HCT116 (cell line): ENCODE measurements around the gene STK32C. TPM values are rescaled to one million over a fixed set of nuclear protein-coding genes. Genes with fewer than 3 reads are reported as not detected.

Experiments used
- ATAC-seq: fragments of 200-7000 bp; cut with Tn5 transposase; 2 replicates; pipeline ENCODE4 v1.9.1; 2020; ENCODE audit warnings: mild to moderate bottlenecking, moderate library complexity
- BruUV-seq: library from RNA; stranded (reverse); fragments of 400-500 nt; replicated peaks from 2 replicates; lab custom pipeline; 2021; lab: Mats Ljungman, UMichigan
- CTCF ChIA-PET: fragments of 300-600 bp; sonication (Branson Sonifier 250); formaldehyde crosslinking; loops from one replicate; lab custom pipeline; 2021; ENCODE audit warnings: antibody characterized with exemption; lab: Charles Lee
- POLR2A ChIA-PET: fragments of 300-600, 350-600 bp; sonication (Branson Sonifier 250); formaldehyde crosslinking; loops from one replicate; lab custom pipeline; 2021; ENCODE audit warnings: antibody characterized with exemption; lab: Charles Lee
- RAD21 ChIA-PET, 2 experiments: fragments of 300-600 bp; sonication (Branson Sonifier 250); formaldehyde crosslinking; loops; one replicate each; lab custom pipeline; 2023; ENCODE audit warnings: low total read pairs in 2 of 2; ENCODE audit not compliant: uncharacterized antibody in 2 of 2, unreplicated experiment in 2 of 2, low non-redundant PET in 1 of 2; lab: Charles Lee
- DNase-seq: peaks from one replicate; pipeline ENCODE4 v3.0.0-alpha.2; 2010; ENCODE audit warnings: low read depth, low spot score
- H2AFZ ChIP-seq: fragments of 200-600 bp; shearing (Covaris generic), sonication (generic); 2 replicates; pipeline ENCODE4 v1.6.1; 2017; ENCODE audit warnings: low read depth, mixed run types, mixed read lengths, antibody characterized with exemption, low read length; ENCODE audit not compliant: poor library complexity, severe bottlenecking
- H3K27ac ChIP-seq: 2 replicates; pipeline ENCODE4 v1.5.1; 2012; ENCODE audit warnings: low read depth, low read length
- H3K27me3 ChIP-seq: fragments of 200-600 bp; sonication (generic); 2 replicates; pipeline ENCODE4 v1.6.1; 2016; ENCODE audit warnings: mixed run types, low read length, mixed read lengths; ENCODE audit not compliant: insufficient read depth
- H3K36me3 ChIP-seq, 2 experiments: fragments of 200-500 bp in 1 of 2; fragments of 200-600 bp in 1 of 2; sonication (Bioruptor generic) in 1 of 2; sonication (generic) in 1 of 2; 2 replicates each; pipeline versions ENCODE4 v1.5.1 to v1.6.1; 2014 to 2016; ENCODE audit warnings: low read length in 2 of 2, inconsistent platforms in 1 of 2, mixed read lengths in 1 of 2, mixed run types in 1 of 2; ENCODE audit not compliant: insufficient read depth in 2 of 2, control insufficient read depth in 1 of 2
- H3K4me1 ChIP-seq, 2 experiments: fragments of 200-600 bp in 1 of 2; sonication (generic) in 1 of 2; 2 replicates each; pipeline versions ENCODE4 v1.5.1 to v1.6.1; 2012 to 2017; ENCODE audit warnings: low read length in 2 of 2, inconsistent platforms in 1 of 2, mild to moderate bottlenecking in 1 of 2, mixed read lengths in 1 of 2, mixed run types in 1 of 2, moderate library complexity in 1 of 2; ENCODE audit not compliant: insufficient read depth in 2 of 2, control insufficient read depth in 1 of 2
- H3K4me2 ChIP-seq: fragments of 200-600 bp; sonication (generic); 2 replicates; pipeline ENCODE4 v1.6.1; 2017; ENCODE audit warnings: mixed run types, low read length, mixed read lengths
- H3K4me3 ChIP-seq, 2 experiments: fragments of 200-600 bp in 1 of 2; sonication (generic) in 1 of 2; replicated peaks in 1 of 2; 2 replicates each; pipeline ENCODE4 v1.5.1; 2011 to 2016; ENCODE audit warnings: low read length in 2 of 2, control low read depth in 1 of 2, low read depth in 1 of 2, mild to moderate bottlenecking in 1 of 2, mixed read lengths in 1 of 2, mixed run types in 1 of 2
- H3K79me2 ChIP-seq: fragments of 200-600 bp; sonication (generic); 2 replicates; pipeline ENCODE4 v1.6.1; 2017; ENCODE audit warnings: mild to moderate bottlenecking, mixed run types, low read length, moderate library complexity, mixed read lengths; ENCODE audit not compliant: insufficient read depth
- H3K9ac ChIP-seq: fragments of 200-600 bp; sonication (generic); 2 replicates; pipeline ENCODE4 v1.6.1; 2016; ENCODE audit warnings: low read length, mixed read lengths
- H3K9me2 ChIP-seq: fragments of 200-600 bp; sonication (generic), shearing (Covaris generic); 2 replicates; pipeline ENCODE4 v1.6.1; 2017; ENCODE audit warnings: mixed run types, mild to moderate bottlenecking, moderate library complexity; ENCODE audit not compliant: insufficient read depth
- H3K9me3 ChIP-seq, 2 experiments: fragments of 200-500 bp in 1 of 2; fragments of 200-600 bp in 1 of 2; sonication (Bioruptor generic) in 1 of 2; sonication (generic) in 1 of 2; 2 replicates each; pipeline ENCODE4 v1.6.1; 2014 to 2017; ENCODE audit warnings: low read length in 2 of 2, mixed read lengths in 2 of 2, inconsistent platforms in 1 of 2, low read depth in 1 of 2, mild to moderate bottlenecking in 1 of 2, mixed run types in 1 of 2, moderate library complexity in 1 of 2; ENCODE audit not compliant: control insufficient read depth in 1 of 2, insufficient read depth in 1 of 2
- H4K20me1 ChIP-seq: fragments of 200-600 bp; sonication (generic), shearing (Covaris generic); 2 replicates; pipeline ENCODE4 v1.6.1; 2017; ENCODE audit warnings: mixed run types, mild to moderate bottlenecking, moderate library complexity; ENCODE audit not compliant: insufficient read depth
- CBX3 ChIP-seq: IDR thresholded peaks from 2 replicates; pipeline ENCODE4 v1.6.1; 2012; ENCODE audit warnings: low read depth
- ELF1 ChIP-seq: IDR thresholded peaks from 2 replicates; pipeline ENCODE4 v1.6.1; 2012; ENCODE audit warnings: low read depth, borderline replicate concordance
- EZH2phosphoT487 ChIP-seq: fragments of 200-600 bp; IDR thresholded peaks from 2 replicates; pipeline ENCODE4 v1.6.1; 2018; ENCODE audit warnings: antibody characterized with exemption, borderline replicate concordance
- RAD21 ChIP-seq: IDR thresholded peaks from 2 replicates; pipeline ENCODE4 v1.6.1; 2012; ENCODE audit warnings: low read depth, mild to moderate bottlenecking
- TCF7L2 ChIP-seq: IDR thresholded peaks from 2 replicates; pipeline ENCODE4 v1.7.0; 2011; ENCODE audit warnings: borderline replicate concordance, inconsistent platforms; ENCODE audit not compliant: insufficient read depth, insufficient read length; ENCODE audit errors: extremely low read depth
- YY1 ChIP-seq: IDR thresholded peaks from 2 replicates; pipeline ENCODE4 v1.6.1; 2011; ENCODE audit warnings: low read length, low read depth, moderate library complexity, mild to moderate bottlenecking; ENCODE audit not compliant: insufficient replicate concordance; ENCODE audit errors: extremely low read depth
- ZFX ChIP-seq: fragments of 450-650 bp; IDR thresholded peaks from 2 replicates; pipeline ENCODE4 v1.6.1; 2017
- intact Hi-C: fragments of 100-400 bp; cut with micrococcal nuclease; formaldehyde crosslinking; loops from 2 replicates; pipeline ENCODE4 v1.10.0; 2022
- total RNA-seq: library from RNA; stranded (reverse); gene quantifications from one replicate; pipeline ENCODE4 v1.2.1, GENCODE V29; 2021; ENCODE audit not compliant: unreplicated experiment

STK32C gene
- total RNA-seq, 1 experiment from 2014 or later = 29.7 TPM

DNA sequence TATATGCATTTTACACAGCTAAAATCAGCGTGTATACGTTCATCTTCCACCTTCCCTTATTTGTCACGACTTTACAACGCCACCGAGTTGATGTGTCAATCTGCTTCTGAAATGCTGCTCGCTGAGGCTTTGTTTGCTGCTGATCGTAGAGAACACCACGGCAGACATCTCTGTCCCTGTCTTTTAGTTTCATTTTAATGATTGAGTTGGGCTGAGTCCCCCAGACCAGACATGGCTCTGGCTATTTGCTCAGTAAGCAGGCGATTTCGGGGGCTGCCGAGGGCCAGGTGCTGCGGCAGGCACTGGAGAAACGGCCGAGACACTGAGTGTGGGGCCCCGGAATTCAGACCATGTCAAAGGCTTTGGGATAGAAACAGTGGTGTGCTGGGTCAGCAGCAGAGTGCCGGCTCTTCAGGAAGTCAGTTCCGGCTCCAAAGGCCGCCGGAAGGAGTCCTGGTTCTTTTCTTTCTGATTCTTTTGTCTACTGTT lies 29.2 kb upstream of the STK32C start:
- TF ChIP-seq RAD21 = no peak
- TF ChIP-seq ELF1 = no peak
- no peak for TF ChIP-seq TCF7L2
- no peak for TF ChIP-seq CBX3
- Histone ChIP-seq H3K9ac (no peak overlapping the region), H3K27me3 (no peaks in the 10 kb centered on the region), H4K20me1 (no peaks in the 10 kb centered on the region), H3K9me3 (no peaks in the 10 kb centered on the region), H3K36me3 (no peaks in the 10 kb centered on the region), H2AFZ (no peak overlapping the region), H3K4me3 (no peak overlapping the region), H3K9me2 (no peaks in the 10 kb centered on the region), H3K4me1 (peaks cover 6 to 11% of the 10 kb centered on the region in 2 experiments; a peak in 2 of 4 replicates), H3K79me2 (no peaks in the 10 kb centered on the region), H3K27ac (no peak overlapping the region), H3K4me2 (no peak overlapping the region)
- ATAC-seq = no peak
- intact Hi-C loops = no loop called here
- BruUV-seq = no TSS peak
- POLR2A ChIA-PET = no interaction called here
- RAD21 ChIA-PET = no interaction called here
- DNase-seq = no peak
- CTCF ChIA-PET = no interaction called here

DNA sequence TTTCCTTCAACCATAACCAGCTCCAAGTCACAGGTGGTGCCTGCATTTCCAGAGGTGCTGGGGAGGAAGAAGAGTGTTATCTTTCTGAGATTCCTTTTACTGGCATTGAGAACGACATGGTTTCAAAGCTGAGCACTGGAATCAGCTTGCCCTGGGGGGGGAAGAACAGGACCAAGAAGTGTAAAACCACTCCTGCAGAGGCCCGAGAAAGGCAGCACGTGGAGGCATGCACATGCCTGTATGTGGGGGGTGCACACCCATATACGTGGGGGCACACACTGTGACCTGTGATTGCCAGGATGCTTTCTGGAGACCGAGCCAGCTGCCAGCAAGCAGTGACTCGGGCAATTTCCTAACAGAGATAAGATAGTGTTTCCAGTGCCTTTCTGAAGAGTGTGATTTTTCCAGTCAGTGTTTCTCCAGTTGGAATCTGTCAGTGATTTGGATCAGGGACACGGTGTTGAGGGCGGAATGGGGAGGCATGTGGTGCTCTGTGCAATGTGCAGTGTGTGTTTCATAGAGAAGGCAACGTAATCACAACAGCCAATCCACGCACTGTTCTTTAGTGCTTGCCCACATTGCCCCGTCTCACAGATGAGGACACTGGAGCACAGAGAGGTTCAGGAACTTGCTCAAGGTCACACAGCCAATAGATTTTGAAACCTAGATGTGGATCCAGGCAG lies 28.5 kb upstream of the STK32C start:
- ATAC-seq = no peak
- CTCF ChIA-PET = no interaction called here

More for the DNA sequence above, 28.5 kb upstream of the STK32C start:
- POLR2A ChIA-PET = no interaction called here
- no peaks in the 10 kb centered on the region for H4K20me1 ChIP-seq
- no peak overlapping the region for H3K27ac ChIP-seq
- no peak overlapping the region for H2AFZ ChIP-seq
- H3K4me2 ChIP-seq = no peak overlapping the region
- RAD21 ChIA-PET = no interaction called here
- no peak for DNase-seq
- H3K36me3 ChIP-seq = no peaks in the 10 kb centered on the region
- BruUV-seq = no TSS peak
- H3K4me1 ChIP-seq = peaks cover 6 to 11% of the 10 kb centered on the region in 2 experiments; a peak in 2 of 4 replicates
- no peak overlapping the region for H3K4me3 ChIP-seq
- H3K9me3 ChIP-seq = no peaks in the 10 kb centered on the region
- intact Hi-C loops = no loop called here
- no peak overlapping the region for H3K9ac ChIP-seq
- peaks cover 3% of the 10 kb centered on the region for H3K79me2 ChIP-seq
- no peak for TF ChIP-seq RAD21
- no peak for TF ChIP-seq ZFX
- no peak for TF ChIP-seq EZH2phosphoT487
- no peak for TF ChIP-seq YY1
- no peaks in the 10 kb centered on the region for H3K27me3 ChIP-seq
- H3K9me2 ChIP-seq = no peaks in the 10 kb centered on the region
